OCI-M2 (cell line): ENCODE results near the gene CD74.
A peak's percentile ranks its signal among the peaks of the same experiment; 100 is the strongest.
"Not testable (repeated sequence)": the region's sequence is repeated elsewhere in the genome, so short reads cannot be mapped to it uniquely, and the experiment has no call there.

ENCODE experiments used
- DNase-seq: peaks from one replicate; lab custom pipeline; 2025; ENCODE audit not compliant: unreplicated experiment; lab: John Stamatoyannopoulos, UW

The CD74 gene

GRCh38 chr5:150412319-150413175 is at the start of gene CD74:
CD74 (minus strand) TSS chr5:150412910; CDS start chr5:150412749, 161 bp downstream.
- no peak for DNase-seq

- no peak for DNase-seq
Observed at GRCh38 chr5:150461231-150461630, 48.5 kb upstream of the CD74 start.

GRCh38 chr5:150460781-150461180 is 48.1 kb upstream of the CD74 start:
- DNase-seq: no peak

DNA sequence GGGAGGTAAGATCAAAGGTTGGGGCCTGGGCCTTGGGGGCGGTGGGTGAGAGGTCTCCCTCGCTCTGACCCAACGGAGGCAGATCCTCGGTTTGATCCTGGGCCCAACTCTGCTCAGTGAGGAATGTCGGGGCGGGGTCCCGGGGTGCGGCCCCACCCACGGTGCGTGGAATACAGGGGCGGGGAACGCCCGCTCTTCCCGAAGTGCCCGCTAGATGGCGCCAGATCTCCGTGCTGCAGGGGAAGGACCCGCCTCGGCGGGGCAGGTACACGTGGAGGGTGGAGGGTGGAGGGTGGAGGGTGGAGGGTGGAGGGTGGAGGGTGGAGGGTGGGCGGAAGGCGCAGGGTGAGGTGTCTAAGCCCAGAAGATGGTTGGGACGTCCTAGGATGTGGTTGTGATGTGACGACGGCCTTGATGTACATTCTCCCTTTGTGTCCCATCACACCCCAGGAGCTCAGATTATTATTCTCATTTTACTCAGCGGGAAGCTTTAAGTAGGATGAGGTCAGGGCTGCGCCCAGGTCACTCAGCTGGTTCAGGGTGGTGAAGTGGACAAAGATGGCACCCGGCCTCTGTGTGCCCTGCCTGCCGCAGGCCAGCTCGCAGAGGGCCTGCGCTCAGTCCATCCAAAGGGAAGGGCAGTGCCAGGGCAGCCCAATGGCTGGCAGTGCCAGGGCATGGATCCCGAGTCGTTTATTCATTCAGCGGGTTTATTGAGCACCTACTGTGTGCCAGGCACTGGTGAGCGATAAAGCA is 46.3 kb upstream of the CD74 start:
- DNase-seq: no peak

DNA sequence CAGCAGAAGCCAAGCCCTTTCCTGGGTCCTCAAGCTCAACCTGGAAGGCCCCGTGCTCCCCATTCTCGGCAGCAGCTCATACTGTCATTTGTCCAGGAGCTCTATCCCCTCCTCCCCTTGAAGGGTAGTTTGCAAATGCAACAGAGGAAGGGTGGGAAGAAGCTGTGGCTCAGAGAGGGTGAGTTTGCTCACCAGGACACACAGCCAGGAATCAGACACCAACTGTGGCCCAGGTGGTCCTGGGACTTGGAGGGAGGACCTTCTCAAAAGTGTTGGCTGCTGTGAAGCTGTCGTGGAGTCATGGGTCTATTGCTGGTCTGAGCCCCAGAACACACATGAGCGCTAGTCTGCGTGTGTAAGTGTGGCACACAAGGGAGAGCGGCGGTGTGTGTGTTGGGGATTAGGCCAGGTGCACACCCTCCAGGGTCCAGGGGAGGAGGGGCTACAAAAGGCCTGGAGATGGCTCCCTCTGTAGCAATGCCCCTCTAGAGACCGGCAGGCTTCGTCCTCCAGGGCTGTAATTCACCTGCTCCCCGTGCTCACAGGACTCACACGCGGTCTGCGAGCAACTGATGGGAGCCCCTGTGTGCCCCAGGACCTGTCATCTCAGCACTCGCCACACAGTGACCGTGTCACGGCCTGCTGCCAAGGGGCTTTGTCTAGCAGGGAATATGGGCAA is 45.0 kb upstream of the CD74 start:
- no peak for DNase-seq

DNA sequence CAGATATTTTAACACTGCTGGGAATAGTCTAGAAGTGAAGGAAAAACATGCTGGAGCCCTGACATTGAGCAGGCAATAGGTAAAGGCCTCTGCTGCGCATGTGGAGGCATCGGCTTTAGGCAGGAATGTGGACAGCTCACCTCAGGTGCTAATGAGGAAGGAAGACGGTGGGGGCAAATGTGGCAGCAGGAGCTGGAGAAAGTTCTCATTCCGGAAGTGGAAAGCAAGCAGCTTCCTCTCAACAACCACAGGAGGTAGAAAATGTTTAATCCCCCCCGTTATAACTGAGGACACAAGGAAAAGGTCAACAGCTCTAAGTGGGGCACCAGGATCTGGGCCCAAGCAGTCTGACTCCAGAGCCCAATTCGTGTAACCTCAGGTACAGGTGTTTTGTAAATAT is 44.4 kb upstream of the CD74 start:
- no peak for DNase-seq

- no peak for DNase-seq
Observed at GRCh38 chr5:150454492-150455229, 42.0 kb upstream of the CD74 start.

GRCh38 chr5:150454027-150454426 is 41.3 kb upstream of the CD74 start:
- DNase-seq: not testable (repeated sequence)

DNA sequence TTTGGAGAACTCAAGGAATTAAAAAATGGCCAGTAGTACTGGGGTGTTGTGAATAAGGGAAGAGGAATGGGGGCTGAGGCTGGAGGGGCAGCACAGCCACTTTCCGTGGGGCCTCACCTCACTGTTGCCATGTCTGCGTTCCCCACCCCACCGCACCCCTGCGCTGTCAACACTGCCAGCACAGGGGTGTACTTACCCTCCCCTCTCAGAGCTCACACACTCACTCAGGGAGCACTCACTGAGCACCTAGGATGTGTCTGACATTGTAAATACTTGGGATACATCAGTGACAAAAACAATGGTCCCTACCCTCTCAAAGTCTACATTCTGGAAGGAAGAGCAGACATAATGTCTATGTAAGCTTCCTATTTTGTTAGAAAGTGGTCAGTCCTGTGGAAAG is 40.2 kb upstream of the CD74 start:
- no peak for DNase-seq

- no peak for DNase-seq
Observed at GRCh38 chr5:150451594-150451993, 38.9 kb upstream of the CD74 start.

DNA sequence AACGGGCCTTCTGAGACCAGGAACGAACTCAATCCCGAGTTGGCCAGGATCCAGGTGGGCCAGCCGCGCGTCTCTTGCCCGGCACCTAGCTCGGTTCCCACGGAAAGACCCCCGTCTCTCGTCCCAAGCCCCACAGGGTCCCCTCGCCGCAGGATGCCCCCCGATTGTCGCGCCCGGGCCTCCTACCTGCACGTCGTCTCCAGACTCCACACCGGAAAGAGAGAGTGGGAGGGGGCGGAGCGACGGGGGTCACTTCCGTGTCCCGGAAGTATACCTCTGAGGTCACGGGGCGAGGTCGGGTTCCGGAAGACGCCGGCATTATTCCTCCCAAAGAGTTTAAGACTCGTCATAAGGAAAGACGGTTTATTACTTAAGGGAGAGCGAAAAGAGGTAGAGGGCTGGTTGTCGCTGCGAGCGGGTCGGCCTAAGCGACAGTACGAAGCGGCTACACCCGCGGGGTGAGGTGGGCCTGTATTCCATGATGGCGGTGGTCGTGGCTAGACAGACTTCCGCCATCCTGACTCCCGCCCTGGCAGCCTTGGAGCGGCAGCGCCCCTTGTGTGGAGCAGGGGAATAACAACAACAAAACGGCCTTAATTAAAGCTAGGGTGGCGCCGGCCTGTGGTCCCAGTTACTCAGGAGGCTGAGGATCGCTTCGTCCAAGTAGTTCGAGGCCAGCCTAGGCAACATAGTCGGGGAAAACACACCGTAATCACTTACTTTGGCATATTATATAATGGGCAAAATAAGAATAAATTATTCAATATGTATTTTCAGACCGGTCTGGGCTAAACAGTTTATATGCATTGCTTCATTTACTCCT is 37.0 kb upstream of the CD74 start, which contains the start of gene RPS14:
RPS14 (minus strand) TSS at position 223 of the 823 bp plus-strand sequence. CDS start 2,006 bp downstream, outside the sequence.
- DNase-seq: peak; percentile 41

DNA sequence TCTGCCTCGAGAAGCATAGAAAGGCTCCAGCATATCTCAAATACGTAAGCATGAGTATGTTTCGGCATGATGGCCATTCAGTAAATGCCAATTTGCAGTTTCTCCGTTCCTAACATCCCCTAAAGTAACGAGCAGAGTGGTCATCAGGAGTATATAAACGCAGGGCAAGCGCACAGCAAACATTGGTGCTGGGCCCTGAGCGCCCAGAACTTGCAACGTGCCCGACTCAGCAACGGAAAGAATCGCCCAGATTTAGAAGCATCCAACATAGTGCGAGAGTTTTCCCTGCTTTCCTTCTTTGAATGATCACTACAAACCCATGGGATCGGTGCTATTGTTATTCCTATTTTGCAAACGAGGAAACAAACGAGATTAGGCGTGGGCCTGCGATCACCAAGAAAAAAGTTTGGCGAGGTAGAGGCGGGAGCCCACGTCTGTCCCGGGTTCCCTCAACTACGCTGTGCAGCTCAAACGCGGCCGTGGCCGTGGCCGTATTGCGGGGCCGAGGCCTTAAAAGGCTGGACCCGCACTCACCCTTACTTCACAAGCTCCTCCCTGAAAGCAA is 36.3 kb upstream of the CD74 start:
- DNase-seq: no peak

GRCh38 chr5:150448334-150448733 is 35.6 kb upstream of the CD74 start:
- DNase-seq: no peak

GRCh38 chr5:150447188-150447587 is 34.5 kb upstream of the CD74 start:
- no peak for DNase-seq

GRCh38 chr5:150446583-150446982 is 33.9 kb upstream of the CD74 start:
- DNase-seq: no peak

DNA sequence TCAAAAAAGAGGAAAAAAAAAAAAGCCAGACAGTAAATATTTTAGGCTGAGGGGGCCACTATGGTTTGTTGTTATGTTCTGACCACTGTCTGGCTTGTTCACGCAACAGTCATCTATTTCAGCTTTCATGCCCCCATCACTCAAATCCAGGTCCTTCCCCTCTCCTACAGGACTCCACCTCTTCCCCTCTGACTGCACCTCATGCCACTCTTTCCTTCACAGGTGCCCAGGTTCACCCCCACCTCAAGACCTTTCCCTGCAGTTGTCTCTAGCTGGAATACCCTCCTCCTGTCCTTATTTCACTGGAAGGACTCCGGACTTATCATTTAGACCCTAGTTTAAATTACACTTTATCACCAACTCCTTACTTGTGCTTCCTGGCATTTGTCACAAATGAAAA is 33.4 kb upstream of the CD74 start:
- no peak for DNase-seq

GRCh38 chr5:150444770-150445169 is 32.1 kb upstream of the CD74 start:
- DNase-seq: no peak

- no peak for DNase-seq
Observed at GRCh38 chr5:150443242-150444075, 30.7 kb upstream of the CD74 start.

GRCh38 chr5:150442699-150443080 is 30.0 kb upstream of the CD74 start:
- no peak for DNase-seq
